Activated CD4-positive, alpha-beta memory T cell treated with anti-CD3 and anti-CD28 coated beads for 36 hours (primary cell): ENCODE data around the gene CCDC102A. TPM values are rescaled to one million over a fixed set of nuclear protein-coding genes. Genes with fewer than 3 reads are reported as not detected.

Experiments
- CTCF ChIA-PET: fragments of 350-600 bp; sonication (Branson Sonifier 250); formaldehyde crosslinking; loops from one replicate; lab custom pipeline; 2021; ENCODE audit warnings: antibody characterized with exemption, inconsistent platforms; lab: Charles Lee
- POLR2A ChIA-PET: fragments of 350-600 bp; sonication (Branson Sonifier 250); formaldehyde crosslinking; loops from one replicate; lab custom pipeline; 2021; ENCODE audit warnings: antibody characterized with exemption; lab: Charles Lee
- DNase-seq: peaks from one replicate; pipeline ENCODE4 v3.0.0-alpha.2; 2020
- H3K27ac Mint-ChIP-seq: one replicate; pipeline ENCODE4 v1.8.0; 2021; ENCODE audit warnings: mixed read lengths
- H3K27me3 Mint-ChIP-seq: one replicate; pipeline ENCODE4 v1.8.0; 2021; ENCODE audit warnings: mixed read lengths
- H3K36me3 Mint-ChIP-seq: one replicate; pipeline ENCODE4 v1.8.0; 2021; ENCODE audit warnings: mixed read lengths
- H3K4me1 Mint-ChIP-seq: one replicate; pipeline ENCODE4 v1.8.0; 2021; ENCODE audit warnings: low read depth, mixed read lengths
- H3K4me3 Mint-ChIP-seq: one replicate; pipeline ENCODE4 v1.8.0; 2021; ENCODE audit warnings: mild to moderate bottlenecking, mixed read lengths
- H3K9me3 Mint-ChIP-seq: one replicate; pipeline ENCODE4 v1.8.0; 2021; ENCODE audit warnings: mixed read lengths
- intact Hi-C: fragments of 100-400 bp; cut with micrococcal nuclease; formaldehyde crosslinking; loops from one replicate; pipeline ENCODE4 v1.15.1; 2023
- total RNA-seq, 2 experiments: library from RNA; stranded (reverse); gene quantifications; one replicate each; pipeline ENCODE4 v1.2.3, GENCODE V29; 2021

CCDC102A gene
- total RNA-seq, 2 experiments from 2014 or later = 7.0 to 7.9 TPM

DNA sequence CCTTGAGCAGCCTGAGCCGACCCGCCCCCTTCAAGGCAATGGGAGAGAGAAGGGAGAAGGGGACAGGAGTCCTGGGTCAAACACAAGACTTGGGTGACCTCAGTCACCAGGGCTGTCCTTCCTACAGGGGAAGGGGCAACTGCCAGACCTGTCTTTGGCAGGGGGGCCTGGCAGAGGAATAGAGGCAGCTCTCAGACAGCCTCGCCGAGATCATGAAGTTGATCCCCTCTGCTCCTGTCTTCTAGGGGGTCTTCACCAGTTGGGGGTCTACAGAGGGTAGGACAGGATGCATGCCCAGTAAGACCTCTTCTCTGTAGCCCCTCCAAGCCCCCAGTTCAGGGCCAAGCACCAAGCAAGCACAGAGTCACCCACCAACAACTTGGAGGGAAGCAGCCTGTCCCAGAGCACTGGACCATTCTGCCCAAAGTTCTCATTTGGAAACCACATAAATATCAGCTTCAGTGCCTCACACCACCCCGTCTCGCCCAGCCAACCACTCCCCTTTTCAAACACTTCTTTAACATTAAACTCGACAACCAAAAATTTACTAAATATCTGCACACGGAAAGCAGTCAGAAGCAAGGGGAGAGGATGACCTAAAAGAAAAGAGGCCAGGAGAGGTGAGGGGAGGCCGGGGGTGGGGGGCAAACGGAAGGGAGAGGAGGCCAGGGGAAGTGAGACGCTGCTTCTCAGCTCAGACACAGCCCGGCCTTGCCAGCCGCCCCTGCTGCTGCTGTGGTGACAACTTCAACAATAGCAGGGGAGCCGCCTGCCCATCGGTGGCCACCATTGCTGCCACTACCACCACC, 57.8 kb downstream of the CCDC102A start:
- intact Hi-C loops = loop anchor here (5.0 kb wide), 1 partner anchor 59 kb away; the partner anchor contains the start of gene CCDC102A
- Mint-ChIP-seq H3K27me3 (no peaks in the 10 kb centered on the region), H3K27ac (peak overlapping the region; percentile 44), H3K4me3 (no peak overlapping the region), H3K9me3 (no peaks in the 10 kb centered on the region), H3K36me3 (no peaks in the 10 kb centered on the region), H3K4me1 (peaks cover 14% of the 10 kb centered on the region)
- ChIA-PET CTCF (interaction anchor here (1.6 to 3.5 kb wide), 2 partner anchors 41 to 44 kb away, joined by 4 to 18 read pairs; no protein-coding TSS in a partner anchor), POLR2A (no interaction called here)
- no peak for DNase-seq

DNA sequence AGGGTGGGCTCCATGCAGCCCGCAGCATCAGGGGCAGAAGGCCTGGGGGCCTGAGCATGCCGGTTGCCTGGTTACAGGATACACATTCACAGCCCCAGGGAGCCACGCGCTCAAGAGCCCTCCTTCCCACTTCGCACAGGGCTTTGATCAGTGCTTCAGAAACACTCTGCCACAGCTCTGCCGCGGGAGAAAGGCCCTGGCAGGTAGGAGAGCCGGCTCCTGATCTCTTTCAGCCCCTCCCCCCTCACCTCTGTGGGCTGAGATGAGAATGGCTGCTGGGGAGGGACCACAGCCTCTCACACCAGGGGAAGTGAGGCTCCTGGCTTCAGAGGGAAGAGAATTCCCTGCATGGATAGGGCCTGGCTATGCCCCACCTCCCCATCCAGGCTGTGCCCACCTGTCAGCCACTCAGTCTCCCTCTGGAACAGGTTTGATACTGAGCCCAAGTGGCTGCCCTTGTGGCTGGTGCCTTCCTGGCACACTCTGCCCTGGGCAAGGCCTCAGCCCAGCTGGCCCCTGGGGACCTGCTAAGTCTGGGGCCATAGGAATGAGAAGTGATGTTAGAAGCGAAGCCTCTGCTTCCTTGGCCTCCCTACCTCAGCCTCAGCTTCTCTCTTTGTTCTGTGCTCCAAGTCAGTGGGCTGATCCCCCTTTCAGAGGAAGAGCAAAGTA, 58.7 kb downstream of the CCDC102A start:
- H3K4me3 Mint-ChIP-seq = no peak overlapping the region
- intact Hi-C loops = loop anchor here (5.0 kb wide), 1 partner anchor 60 kb away; the partner anchor contains the start of gene CCDC102A
- POLR2A ChIA-PET = no interaction called here

DNA sequence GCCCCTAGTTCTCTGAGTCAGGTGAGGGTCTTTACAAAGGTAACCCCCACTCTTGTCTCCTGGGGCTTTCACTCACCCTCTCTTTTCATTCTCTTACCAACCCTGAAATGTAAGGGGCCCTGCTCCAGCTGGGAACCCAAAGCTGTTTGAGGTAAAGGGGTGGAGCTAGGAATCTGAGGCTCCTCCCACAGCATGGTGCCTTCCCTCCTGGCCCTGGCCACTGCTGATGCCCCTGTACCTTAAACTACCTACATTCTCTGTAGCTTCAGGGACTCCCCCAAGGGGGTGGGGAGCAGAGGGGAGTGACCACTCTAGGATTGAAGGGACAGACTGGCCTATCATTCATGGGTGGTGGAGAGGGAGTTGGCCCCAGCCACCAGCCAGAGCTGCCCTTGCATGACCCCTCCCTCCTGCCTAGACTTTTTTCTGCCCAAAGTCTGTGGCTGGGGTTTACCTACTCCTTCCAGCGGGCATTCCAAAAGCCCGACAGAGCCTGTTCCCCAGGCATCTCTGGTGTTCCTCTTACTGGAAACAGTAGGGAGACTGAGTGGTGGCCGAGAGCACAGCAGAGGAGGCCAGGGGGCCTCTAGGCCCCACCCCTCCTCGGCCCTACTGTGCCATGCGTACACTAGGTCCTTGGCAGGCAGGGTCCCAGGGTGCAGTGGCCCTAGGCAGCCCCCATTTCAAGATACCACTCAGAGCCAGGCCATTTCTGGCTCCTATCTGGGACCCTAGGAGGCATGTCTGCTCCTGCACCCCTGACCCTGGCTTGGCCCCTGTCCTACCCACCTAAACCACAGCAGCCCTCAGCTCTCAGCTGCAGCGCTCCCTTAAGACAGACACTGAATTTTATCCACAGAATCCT, 59.6 kb downstream of the CCDC102A start:
- Mint-ChIP-seq H3K36me3 (peaks cover 4% of the 10 kb centered on the region), H3K4me1 (peaks cover 14% of the 10 kb centered on the region), H3K9me3 (no peaks in the 10 kb centered on the region), H3K27ac (peak overlapping the region; percentile 45), H3K27me3 (no peaks in the 10 kb centered on the region), H3K4me3 (no peak overlapping the region)
- CTCF ChIA-PET = interaction anchor here (1.0 to 4.9 kb wide), 8 partner anchors 11 to 99 kb away, joined by 3 to 39 read pairs (median 9); partner anchors contain the start of genes CIAPIN1, COQ9 and POLR2C
- POLR2A ChIA-PET = no interaction called here
- peak; percentile 29 for DNase-seq
- intact Hi-C loops = loop anchor here (1.0 to 5.0 kb wide), 3 partner anchors 14 to 176 kb away; partner anchors contain the start of genes CCDC102A and POLR2C

More for the DNA sequence above, 58.7 kb downstream of the CCDC102A start:
- H3K27ac Mint-ChIP-seq = no peak overlapping the region
- H3K27me3 Mint-ChIP-seq = no peaks in the 10 kb centered on the region
- no peak for DNase-seq
- H3K4me1 Mint-ChIP-seq = peaks cover 14% of the 10 kb centered on the region
- no peaks in the 10 kb centered on the region for H3K36me3 Mint-ChIP-seq
- H3K9me3 Mint-ChIP-seq = no peaks in the 10 kb centered on the region
- CTCF ChIA-PET = interaction anchor here (1.6 to 4.9 kb wide), 2 partner anchors 42 to 45 kb away, joined by 4 to 39 read pairs; no protein-coding TSS in a partner anchor

- CTCF ChIA-PET = interaction anchor here (0.6 to 4.9 kb wide), 14 partner anchors 9 to 100 kb away, joined by 3 to 39 read pairs (median 4); partner anchors contain the start of genes CIAPIN1, COQ9 and POLR2C
- intact Hi-C loops = loop anchor here (1.0 to 5.0 kb wide), 4 partner anchors 14 to 176 kb away; partner anchors contain the start of genes CCDC102A and POLR2C
- peak; percentile 96 for DNase-seq
- Mint-ChIP-seq H3K27ac (peak overlapping the region; percentile 45), H3K27me3 (no peaks in the 10 kb centered on the region), H3K9me3 (no peaks in the 10 kb centered on the region), H3K36me3 (peaks cover 9% of the 10 kb centered on the region), H3K4me1 (peaks cover 14% of the 10 kb centered on the region), H3K4me3 (peak overlapping the region; percentile 6)
- POLR2A ChIA-PET = no interaction called here
Measured at GRCh38 chr16:57475711-57476339, 60.5 kb downstream of the CCDC102A start.

DNA sequence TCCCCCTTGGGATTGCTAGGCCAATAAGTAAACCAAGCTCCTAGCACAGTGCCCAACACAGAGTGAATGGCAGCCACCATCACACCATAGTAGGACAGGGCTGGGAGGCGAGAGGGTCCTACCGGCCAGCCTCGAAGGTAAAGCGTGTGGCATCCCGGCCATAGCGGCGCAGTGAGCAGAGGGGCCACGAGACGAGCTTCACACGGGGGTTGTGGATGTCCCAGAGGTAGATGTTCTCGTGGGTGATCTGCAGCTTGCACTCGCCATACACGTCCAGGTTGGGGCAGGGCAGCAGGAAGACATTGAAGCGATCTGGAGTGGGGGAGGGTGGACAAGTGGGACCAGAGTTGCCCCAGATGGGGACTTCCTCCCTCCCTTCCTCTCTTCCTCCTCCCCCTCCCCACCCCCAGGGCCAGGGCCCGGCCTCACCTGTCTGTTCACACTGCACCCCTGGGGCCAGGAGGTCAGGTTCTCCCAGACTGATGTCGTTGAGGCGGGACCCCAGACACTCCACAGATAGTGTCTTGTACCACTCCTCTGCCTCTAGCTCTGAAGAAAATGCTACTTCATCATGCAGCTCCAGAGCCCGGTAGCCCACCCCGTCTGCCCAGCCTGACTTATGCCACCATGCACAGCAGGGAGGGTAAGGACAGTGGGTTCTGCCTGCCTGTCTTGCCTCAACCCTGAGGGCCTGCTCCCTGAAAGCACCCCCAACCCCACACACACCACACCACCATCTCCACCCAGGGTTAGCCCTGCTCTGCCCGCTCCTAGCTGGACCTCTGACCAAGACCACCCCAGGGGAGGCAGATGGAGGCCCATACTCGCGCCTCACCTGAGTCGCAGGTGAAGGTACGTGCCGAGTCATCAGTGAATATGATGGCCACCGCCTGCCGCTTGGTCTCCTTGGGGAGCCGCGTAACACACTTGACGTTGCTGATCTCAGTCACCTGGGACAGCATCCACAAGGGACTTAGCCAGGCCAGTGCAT, 61.4 kb downstream of the CCDC102A start:
- no peak overlapping the region for H3K4me3 Mint-ChIP-seq

DNA sequence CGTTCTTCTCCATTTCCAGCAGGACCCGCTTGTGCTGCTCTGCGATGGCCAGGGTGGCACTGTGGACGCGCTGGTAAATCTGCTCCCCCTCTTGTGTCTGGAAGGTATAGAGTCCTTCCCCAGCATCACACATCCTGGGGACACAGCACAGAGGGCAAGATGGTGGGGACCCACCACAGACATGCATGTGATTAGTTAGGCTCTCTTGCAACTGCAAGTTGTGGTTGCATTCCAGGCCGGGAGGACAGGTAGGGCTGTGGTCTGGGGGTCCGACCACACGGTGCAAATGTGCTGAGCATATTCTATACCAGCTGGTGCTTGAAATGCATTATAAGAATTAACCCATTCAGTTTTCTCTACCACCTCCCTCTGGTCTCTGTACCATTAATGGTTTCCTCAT, 62.5 kb downstream of the CCDC102A start:
- intact Hi-C loops = no loop called here
- Mint-ChIP-seq H3K36me3 (peaks cover 16% of the 10 kb centered on the region), H3K27me3 (no peaks in the 10 kb centered on the region), H3K4me3 (no peak overlapping the region), H3K9me3 (no peaks in the 10 kb centered on the region), H3K27ac (no peak overlapping the region), H3K4me1 (peaks cover 14% of the 10 kb centered on the region)
- no peak for DNase-seq
- CTCF ChIA-PET = interaction anchor here (4.7 to 4.9 kb wide), 2 partner anchors 12 to 46 kb away, joined by 26 to 39 read pairs; partner anchors contain the start of gene POLR2C
- POLR2A ChIA-PET = interaction anchor here (1.3 kb wide), 1 partner anchor 9 kb away, joined by 4 read pairs; no protein-coding TSS in a partner anchor

More for the DNA sequence above, 61.4 kb downstream of the CCDC102A start:
- ChIA-PET POLR2A (interaction anchor here (1.3 kb wide), 1 partner anchor 10 kb away, joined by 4 read pairs; no protein-coding TSS in a partner anchor), CTCF (interaction anchor here (0.7 to 4.9 kb wide), 11 partner anchors 9 to 101 kb away, joined by 3 to 39 read pairs (median 5); partner anchors contain the start of genes CIAPIN1, COQ9 and POLR2C)
- H3K4me1 Mint-ChIP-seq = peaks cover 14% of the 10 kb centered on the region
- no peak for DNase-seq
- no peaks in the 10 kb centered on the region for H3K9me3 Mint-ChIP-seq
- peak overlapping the region; percentile 66 for H3K27ac Mint-ChIP-seq
- peaks cover 14% of the 10 kb centered on the region for H3K36me3 Mint-ChIP-seq
- no peaks in the 10 kb centered on the region for H3K27me3 Mint-ChIP-seq
- intact Hi-C loops = loop anchor here (1.0 to 5.0 kb wide), 2 partner anchors 44 to 62 kb away; partner anchors contain the start of gene CCDC102A

GRCh38 chr16:57473176-57473840, 63.1 kb downstream of the CCDC102A start:
- ChIA-PET CTCF (interaction anchor here (4.7 to 4.9 kb wide), 2 partner anchors 11 to 46 kb away, joined by 26 to 39 read pairs; partner anchors contain the start of gene POLR2C), POLR2A (no interaction called here)
- Mint-ChIP-seq H3K4me3 (no peak overlapping the region), H3K4me1 (peaks cover 16% of the 10 kb centered on the region), H3K27ac (no peak overlapping the region), H3K9me3 (no peaks in the 10 kb centered on the region), H3K36me3 (peaks cover 22% of the 10 kb centered on the region), H3K27me3 (no peaks in the 10 kb centered on the region)
- no peak for DNase-seq
- intact Hi-C loops = no loop called here

- Mint-ChIP-seq H3K27me3 (no peaks in the 10 kb centered on the region), H3K36me3 (peaks cover 23% of the 10 kb centered on the region), H3K27ac (no peak overlapping the region), H3K9me3 (no peaks in the 10 kb centered on the region), H3K4me1 (peaks cover 17% of the 10 kb centered on the region), H3K4me3 (no peak overlapping the region)
- no peak for DNase-seq
- CTCF ChIA-PET = interaction anchor here (4.7 to 4.9 kb wide), 2 partner anchors 11 to 47 kb away, joined by 26 to 39 read pairs; partner anchors contain the start of gene POLR2C
- intact Hi-C loops = no loop called here
- POLR2A ChIA-PET = no interaction called here
Measured at GRCh38 chr16:57472665-57473060, 63.7 kb downstream of the CCDC102A start.

DNA sequence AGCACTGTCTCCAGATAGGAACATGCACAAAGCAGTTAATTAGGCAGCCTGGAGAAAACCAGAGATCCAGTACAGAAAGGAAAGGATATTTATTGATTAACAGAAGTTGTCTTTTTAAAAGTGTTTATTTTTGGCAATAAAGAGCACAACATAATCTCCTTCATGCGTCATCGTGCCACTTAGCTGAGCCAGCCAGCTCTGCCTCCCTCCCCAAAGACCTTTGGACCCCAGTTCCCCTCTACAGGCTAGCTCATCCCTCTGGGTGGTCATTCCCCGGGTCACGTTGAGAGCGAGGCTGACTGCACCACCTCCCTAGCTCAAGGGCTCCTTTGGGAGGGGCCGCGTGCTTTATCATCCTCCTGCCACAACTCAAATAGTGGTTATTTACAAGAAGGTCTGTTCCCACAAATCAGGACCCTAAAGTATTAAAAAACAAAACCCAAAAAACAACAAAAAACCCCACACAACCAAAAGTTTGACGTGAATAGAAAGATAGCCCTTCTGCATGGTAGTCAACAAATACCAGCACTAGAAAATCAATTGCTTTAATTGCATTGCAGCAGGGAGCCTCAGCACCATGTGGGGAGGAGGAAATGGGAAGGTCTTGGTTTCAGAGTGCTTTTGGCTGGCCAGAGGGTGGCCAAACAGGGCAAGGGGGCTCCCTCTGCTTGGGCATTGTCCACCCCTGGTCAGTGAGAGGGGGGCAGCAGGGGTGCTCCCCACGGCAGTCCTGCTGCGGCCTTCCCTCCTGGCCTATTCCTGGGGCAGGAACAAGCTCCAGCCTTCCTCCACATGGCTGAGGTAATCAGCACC, 64.3 kb downstream of the CCDC102A start:
- Mint-ChIP-seq H3K27ac (peak overlapping the region; percentile 56), H3K9me3 (no peaks in the 10 kb centered on the region), H3K4me3 (no peak overlapping the region), H3K36me3 (peaks cover 23% of the 10 kb centered on the region), H3K27me3 (no peaks in the 10 kb centered on the region), H3K4me1 (peaks cover 17% of the 10 kb centered on the region)
- CTCF ChIA-PET = interaction anchor here (0.9 to 4.7 kb wide), 3 partner anchors 10 to 48 kb away, joined by 3 to 26 read pairs (median 8); partner anchors contain the start of gene POLR2C
- POLR2A ChIA-PET = no interaction called here
- intact Hi-C loops = no loop called here
- DNase-seq = no peak
